KOPT-K1 (cell line): ENCODE results near the gene RTN1.

ENCODE experiments used
- H3K27ac ChIP-seq: fragments of 200-600 bp; sonication (generic); 2 replicates; pipeline ENCODE4 v1.5.1; 2016; ENCODE audit warnings: antibody characterized with exemption, mild to moderate bottlenecking, low read depth, low read length; ENCODE audit not compliant: poor library complexity, severe bottlenecking
- H3K36me3 ChIP-seq: fragments of 200-600 bp; sonication (generic); 2 replicates; pipeline ENCODE4 v1.5.1; 2017; ENCODE audit warnings: antibody characterized with exemption, mild to moderate bottlenecking, low read length, moderate library complexity; ENCODE audit not compliant: insufficient read depth
- H3K9me3 ChIP-seq: fragments of 200-600 bp; sonication (generic); 2 replicates; pipeline ENCODE4 v1.5.1; 2017; ENCODE audit warnings: antibody characterized with exemption, low read length, mild to moderate bottlenecking; ENCODE audit not compliant: insufficient read depth, poor library complexity, severe bottlenecking

RTN1 gene

GRCh38 chr14:59566725-59567124 is 303.9 kb downstream of the RTN1 start:
- no peaks in the 10 kb centered on the region for H3K36me3 ChIP-seq
- no peaks in the 10 kb centered on the region for H3K9me3 ChIP-seq
- no peak overlapping the region for H3K27ac ChIP-seq

- H3K9me3 ChIP-seq, result no peaks in the 10 kb centered on the region
- H3K27ac ChIP-seq, result no peak overlapping the region
- no peaks in the 10 kb centered on the region for H3K36me3 ChIP-seq
These were observed 304.3 kb downstream of the RTN1 start for GRCh38 chr14:59566296-59566695.

DNA sequence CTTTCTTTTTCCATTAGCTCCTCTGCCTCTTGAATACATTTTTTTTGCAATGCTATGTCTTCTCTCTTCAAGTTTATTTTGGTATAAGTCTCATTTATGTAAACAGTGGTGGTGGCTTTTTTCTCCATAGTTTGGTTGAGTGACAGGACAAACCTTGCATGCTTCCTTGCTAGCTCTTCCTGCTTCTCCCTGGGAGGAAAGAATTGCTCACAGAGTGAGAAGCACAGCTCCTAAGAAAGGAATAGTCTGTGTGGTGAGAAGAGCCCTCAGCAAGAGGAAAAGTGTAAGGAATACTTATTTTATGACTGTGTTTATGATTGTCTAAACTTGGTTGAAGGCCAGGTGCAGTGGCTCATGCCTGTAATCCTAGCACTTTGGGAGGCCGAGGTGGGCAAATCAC is 305.5 kb downstream of the RTN1 start:
- H3K27ac ChIP-seq, result no peak overlapping the region
- H3K36me3 ChIP-seq, result no peaks in the 10 kb centered on the region

DNA sequence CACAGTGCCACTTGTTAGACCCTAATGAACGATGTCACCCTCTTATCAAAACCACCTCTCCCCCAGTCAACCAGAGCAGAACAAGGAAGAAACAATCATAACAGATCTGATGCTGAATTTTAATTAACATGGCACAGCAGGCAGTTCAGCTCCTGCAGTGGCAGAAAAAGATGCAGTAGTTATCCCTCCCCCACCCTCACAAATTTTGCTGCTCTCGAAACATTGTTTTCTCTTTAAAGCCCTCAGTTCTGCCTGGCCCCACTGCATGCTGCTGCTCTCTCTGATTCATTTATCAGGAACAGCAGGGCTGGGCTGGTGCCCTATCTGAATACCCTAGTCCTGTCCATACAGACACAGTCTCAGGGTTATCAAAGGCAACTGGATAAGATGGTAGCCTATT is 306.2 kb downstream of the RTN1 start:
- H3K36me3 ChIP-seq, result no peaks in the 10 kb centered on the region
- no peaks in the 10 kb centered on the region for H3K9me3 ChIP-seq
- H3K27ac ChIP-seq, result no peak overlapping the region

More for the DNA sequence above, 305.5 kb downstream of the RTN1 start:
- no peaks in the 10 kb centered on the region for H3K9me3 ChIP-seq

DNA sequence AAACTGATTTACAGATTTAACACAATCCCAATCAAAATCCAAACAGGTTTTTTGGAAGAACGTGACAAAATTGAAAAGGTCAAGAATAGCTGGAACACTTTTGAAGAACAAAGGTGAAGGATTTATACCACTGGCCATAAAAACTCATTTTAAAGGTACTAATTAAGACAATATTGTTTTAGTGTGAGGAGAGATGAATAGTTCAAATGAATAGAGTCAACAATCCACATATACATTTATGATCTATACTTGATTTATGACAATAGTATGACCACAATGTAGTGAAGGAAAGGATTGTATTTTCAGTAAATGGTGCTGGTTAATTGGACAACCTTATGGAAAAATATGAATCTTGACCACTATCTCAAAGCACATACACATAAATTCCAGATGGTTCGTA is 323.3 kb downstream of the RTN1 start:
- no peak overlapping the region for H3K27ac ChIP-seq
- no peaks in the 10 kb centered on the region for H3K9me3 ChIP-seq

More for the DNA sequence above, 323.3 kb downstream of the RTN1 start:
- no peaks in the 10 kb centered on the region for H3K36me3 ChIP-seq
